Body of pancreas (tissue), 4 donors: ENCODE data around the gene PSMB1.
"Not testable (repeated sequence)": the region's sequence is repeated elsewhere in the genome, so short reads cannot be mapped to it uniquely, and the experiment has no call there.

Experiments used
- POLR2A ChIP-seq, 3 donors: fragments of 450-650 bp; IDR thresholded peaks; one replicate each; pipeline ENCODE4 v1.6.1; 2016; ENCODE audit warnings: antibody characterized with exemption in 3 of 3, mild to moderate bottlenecking in 2 of 3
- TF ChIP-seq, protein P1 (sequence below), 7 experiments: fragments of 450-650 bp in 4 of 7; fragments of 200-600 bp in 3 of 7; sonication (generic) in 3 of 7; IDR thresholded peaks; one replicate each; pipeline ENCODE4 v1.5.1; 2016 to 2019; ENCODE audit warnings: antibody characterized with exemption in 7 of 7

DNA sequence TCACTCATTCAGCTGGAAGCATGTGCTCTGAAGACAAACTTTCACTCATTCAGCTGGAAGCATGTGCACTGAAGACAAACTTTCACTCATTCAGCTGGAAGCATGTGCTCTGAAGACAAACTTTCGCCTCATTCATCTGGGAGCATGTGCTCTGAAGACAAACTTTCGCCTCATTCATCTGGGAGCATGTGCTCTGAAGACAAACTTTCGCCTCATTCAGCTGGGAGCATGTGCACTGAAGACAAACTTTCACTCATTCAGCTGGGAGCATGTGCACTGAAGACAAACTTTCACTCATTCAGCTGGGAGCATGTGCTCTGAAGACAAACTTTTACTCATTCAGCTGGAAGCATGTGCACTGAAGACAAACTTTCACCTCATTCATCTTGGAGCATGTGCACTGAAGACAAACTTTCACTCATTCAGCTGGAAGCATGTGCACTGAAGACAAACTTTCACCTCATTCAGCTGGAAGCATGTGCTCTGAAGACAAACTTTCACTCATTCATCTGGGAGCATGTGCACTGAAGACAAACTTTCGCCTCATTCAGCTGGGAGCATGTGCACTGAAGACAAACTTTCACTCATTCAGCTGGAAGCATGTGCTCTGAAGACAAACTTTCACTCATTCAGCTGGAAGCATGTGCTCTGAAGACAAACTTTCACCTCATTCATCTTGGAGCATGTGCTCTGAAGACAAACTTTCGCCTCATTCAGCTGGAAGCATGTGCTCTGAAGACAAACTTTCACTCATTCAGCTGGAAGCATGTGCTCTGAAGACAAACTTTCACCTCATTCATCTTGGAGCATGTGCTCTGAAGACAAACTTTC, 44.0 kb downstream of the PSMB1 start:
- TF ChIP-seq, protein P1, sequence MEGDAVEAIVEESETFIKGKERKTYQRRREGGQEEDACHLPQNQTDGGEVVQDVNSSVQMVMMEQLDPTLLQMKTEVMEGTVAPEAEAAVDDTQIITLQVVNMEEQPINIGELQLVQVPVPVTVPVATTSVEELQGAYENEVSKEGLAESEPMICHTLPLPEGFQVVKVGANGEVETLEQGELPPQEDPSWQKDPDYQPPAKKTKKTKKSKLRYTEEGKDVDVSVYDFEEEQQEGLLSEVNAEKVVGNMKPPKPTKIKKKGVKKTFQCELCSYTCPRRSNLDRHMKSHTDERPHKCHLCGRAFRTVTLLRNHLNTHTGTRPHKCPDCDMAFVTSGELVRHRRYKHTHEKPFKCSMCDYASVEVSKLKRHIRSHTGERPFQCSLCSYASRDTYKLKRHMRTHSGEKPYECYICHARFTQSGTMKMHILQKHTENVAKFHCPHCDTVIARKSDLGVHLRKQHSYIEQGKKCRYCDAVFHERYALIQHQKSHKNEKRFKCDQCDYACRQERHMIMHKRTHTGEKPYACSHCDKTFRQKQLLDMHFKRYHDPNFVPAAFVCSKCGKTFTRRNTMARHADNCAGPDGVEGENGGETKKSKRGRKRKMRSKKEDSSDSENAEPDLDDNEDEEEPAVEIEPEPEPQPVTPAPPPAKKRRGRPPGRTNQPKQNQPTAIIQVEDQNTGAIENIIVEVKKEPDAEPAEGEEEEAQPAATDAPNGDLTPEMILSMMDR (IDR thresholded peaks at IDR 0.05) = not testable (repeated sequence)
- TF ChIP-seq POLR2A (IDR thresholded peaks at IDR 0.05) = not testable (repeated sequence)
